Hematopoietic multipotent progenitor cell treated with erythropoietin and hydrocortisone succinate and interleukin-3 and kit ligand, for 8 days (in vitro differentiated cells): ENCODE measurements around the gene CRY1.
"Not testable (repeated sequence)": the region's sequence is repeated elsewhere in the genome, so short reads cannot be mapped to it uniquely, and the experiment has no call there.

Experiments
- DNase-seq: peaks from one replicate; pipeline ENCODE4 v3.0.0-alpha.2; 2015

Gene CRY1

DNA sequence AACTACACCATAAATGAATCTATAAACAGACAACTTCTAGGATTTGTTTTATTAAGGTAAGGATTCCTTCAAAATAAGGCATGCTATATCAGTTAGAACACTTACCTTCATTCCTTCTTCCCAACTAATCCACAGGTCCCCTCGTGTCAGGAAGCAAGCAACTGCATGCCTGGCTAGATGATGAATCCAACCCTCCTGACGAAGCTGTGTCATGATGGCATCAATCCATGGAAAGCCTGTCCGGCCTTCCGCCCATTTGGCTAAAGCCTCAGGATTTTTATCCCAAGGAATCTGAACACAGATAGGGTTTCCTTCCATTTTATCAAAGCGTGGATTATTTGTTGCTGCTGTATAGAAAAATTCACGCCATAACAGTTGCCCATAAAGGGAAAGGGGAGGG lies 93.9 kb downstream of the CRY1 start:
- DNase-seq: no peak

DNA sequence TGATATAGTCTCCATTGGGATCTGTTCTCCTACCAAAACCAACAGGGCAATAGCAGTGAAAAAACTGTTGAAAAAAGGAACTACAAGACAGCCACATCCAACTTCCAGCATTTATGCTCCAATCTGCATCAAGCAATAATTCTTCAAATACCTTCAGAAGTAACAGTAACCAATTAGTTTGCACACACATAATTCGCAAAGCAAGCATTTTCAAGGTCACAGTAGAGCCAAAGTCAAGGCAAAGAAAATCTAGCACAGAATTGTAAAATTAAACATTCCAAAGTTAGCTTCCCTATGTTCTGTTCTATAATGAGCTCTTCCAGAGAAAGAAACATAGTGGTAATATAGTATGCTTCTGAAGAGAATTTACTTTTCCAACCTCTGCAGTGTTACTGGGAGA lies 95.4 kb downstream of the CRY1 start:
- DNase-seq: no peak

DNA sequence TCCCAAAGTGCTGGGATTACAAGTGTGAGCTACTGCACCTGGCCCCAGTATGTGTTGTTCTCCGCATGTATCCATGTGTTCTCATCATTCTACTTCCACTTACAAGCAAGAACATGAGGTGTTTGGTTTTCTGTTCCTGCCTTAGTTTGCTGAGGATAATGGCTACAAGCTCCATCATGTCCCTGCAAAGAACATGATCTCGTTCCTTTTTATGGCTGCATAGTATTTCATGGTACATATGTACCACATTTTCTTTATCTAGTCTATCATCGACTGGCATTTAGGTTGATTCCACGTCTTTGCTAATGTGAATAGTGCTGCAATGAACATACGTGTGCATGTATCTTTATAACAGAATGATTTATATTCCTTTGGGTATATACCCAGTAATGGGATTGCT lies 97.2 kb downstream of the CRY1 start:
- not testable (repeated sequence) for DNase-seq

DNA sequence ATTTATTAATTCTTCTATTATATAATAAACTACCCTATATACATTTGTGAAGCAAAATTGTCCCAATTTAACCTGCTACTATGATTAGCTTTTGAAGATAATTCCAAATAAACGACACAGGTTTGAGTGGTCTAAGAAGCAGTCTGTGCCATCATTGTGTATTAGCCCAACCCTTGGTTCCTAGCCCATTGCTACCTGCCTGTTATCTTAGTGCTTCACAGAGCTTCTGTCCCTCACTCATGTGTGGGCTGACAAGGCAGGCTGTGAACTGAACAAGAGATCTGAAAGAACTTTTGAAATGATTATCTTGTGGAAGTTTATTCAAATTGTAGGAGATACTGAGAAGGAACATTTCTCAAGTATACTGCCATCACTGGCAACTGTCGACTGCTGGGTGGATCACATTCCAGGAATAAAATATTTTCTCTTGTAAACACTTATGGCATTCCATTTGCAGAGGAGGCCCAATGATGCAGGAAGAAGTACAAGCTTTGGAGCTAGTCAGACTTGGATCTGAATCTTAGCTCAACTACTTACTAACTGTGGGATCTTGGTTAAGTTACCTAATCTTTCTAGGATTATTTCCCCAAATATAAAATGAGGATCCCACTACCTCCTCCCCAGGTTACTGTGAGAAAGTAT lies 98.6 kb downstream of the CRY1 start:
- no peak for DNase-seq

DNA sequence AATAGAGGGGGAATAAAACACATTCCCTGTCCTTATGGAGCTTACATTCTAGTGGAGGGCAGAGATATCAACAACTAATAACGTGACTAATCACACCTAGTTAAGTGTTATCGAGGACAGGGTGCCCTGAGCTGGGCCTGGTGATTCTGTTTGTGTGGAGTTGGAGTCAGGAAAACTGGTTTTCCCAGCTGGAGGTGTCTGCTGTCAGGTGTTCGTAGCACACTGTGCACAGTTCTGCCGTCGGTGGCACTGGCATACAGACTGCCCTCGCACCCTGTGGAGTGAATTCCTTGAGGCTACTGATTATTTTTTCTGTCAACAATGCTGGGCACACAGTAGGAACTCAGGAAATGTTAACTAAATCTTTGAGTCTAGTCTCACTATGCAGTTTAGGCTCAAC lies 105.5 kb downstream of the CRY1 start:
- DNase-seq: no peak

DNA sequence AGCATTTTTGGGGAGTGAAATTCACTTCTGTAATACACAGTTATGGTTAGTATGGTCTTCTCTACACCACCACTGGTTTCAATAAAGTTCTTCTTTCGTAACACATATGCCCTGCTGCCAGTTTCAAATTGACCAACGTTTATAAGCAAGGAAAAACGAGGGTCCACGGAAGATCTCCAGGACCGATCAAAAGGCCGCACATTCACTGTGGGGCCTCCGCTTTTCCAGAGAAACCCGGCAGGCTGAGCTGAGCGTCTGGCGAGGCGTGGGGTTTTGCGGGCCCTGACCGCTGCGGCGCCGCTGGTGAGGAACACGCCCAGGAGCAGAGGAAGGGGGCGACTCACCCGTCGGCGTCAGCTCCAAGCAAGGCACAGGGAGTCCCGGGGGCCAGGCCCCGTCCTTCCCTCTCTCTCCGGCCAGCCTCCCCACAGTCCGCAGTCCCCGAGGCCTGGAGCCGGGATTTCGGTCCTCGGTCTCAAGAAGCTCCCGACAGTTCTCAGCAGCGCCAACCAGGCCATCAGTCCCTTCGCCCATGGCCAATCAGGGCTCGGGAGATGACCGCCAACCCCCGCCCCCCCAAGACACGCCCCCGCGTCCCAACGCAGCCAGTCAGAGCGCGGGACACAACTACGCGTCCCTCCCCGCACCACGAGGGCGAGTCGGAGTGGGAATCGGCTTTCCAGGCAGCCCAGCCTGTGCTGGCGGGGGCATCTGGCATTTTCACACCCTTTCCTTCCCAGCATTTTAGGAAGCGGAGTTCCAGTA lies 106.5 kb downstream of the CRY1 start, which contains the start of gene MTERF2:
TSS of gene MTERF2 (minus strand) at position 522 of the 765 bp plus-strand sequence. CDS start 8,432 bp downstream, outside the sequence.
- peak; percentile 94 for DNase-seq

DNA sequence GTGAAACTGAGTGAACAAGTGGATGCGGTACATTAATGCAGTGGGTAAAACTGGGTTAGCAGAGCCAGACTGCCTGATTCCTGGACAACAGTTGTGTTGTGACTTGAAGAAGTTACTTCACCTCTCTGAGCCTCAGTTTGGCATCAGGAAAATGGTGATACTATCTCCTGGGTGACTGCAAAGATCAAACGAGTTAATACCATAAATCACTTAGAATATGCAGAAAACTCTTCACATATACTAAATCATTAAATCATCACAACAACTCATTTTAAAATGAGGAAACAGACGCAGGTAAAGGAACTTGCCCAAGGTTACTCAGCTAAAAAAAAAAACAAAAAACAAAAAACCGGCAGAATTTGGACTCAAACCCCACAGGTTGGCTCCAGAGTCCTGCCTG lies 107.2 kb downstream of the CRY1 start:
- peak; percentile 24 for DNase-seq

DNA sequence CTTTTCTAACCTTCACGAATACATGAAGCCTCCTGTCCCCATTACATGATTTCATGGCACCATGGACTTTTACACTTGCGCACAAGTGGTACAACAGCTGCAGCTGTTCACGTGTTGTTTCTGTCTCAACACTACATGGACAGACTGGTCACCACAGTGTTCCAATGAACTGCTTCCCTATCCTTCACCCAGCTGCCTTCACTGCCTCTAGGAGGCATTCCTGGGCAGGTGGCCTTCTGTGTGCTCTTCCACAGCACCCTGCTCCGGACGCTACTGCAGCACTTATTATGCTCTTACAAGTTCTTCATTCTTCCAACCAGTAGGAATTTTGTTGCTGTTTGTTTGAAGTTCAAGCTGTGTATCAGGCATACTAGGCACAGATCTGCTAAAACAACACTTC lies 107.9 kb downstream of the CRY1 start:
- no peak for DNase-seq

DNA sequence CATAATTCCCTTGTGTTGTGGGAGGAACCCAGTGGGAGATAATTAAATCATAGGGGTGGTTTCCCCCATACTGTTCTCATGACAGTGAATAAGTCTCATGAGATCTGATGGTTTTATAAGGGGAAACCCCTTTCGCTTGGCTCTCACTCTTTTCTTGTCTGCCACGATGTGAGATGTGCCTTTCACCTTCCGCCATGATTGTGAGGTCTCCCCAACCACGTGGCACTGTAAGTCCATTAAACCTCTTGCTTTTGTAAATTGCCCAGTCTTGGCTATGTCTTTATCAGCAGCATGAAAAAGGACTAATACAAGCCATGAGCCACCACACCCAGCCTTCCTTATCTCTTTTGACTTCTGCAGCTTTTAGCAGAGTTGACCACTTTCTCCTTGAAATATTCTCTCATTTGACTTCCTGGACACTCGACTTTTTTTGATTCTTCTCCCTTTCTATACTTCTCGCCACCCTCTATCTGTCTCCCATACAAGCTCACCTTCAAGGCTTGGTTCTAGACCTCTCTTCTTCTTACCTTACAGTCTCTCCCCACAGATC lies 108.7 kb downstream of the CRY1 start:
- DNase-seq: peak; percentile 92

DNA sequence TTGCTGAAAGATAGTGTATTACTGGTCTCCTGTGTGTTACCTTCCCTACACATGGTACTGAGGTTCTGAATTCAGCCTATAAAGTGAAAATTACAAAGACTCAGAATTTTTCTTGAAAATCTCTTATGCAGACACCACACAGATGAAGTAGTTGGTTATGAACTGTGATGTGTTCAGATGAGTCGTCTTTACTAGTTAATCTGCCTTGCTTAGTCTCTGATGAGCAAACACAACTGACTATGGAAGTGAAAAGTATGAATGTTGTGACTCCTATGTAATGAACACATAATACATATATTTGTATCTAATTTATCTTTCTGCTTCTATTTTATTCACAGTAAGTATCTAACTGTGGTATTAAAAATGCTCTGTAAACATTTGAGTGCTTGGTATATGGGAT lies 111.1 kb downstream of the CRY1 start:
- no peak for DNase-seq

DNA sequence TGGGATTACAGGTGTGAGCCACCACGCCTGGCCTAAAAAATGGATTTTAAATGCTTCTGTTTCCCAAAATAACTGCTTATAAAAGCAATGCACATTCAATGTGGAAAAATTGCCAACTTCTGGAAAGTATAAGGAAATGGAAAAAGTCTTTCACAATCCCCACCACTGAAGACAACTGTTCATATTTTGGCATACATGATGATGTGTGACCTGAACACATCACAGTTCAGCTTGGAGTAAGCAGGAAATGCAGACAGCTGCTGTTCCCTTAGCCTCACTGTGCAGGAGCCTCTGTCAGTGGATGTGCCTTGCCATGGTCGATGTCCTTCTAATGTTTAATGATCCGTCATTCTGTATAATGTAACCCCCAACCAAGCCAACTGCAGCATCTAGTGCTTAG lies 111.6 kb downstream of the CRY1 start:
- no peak for DNase-seq

DNA sequence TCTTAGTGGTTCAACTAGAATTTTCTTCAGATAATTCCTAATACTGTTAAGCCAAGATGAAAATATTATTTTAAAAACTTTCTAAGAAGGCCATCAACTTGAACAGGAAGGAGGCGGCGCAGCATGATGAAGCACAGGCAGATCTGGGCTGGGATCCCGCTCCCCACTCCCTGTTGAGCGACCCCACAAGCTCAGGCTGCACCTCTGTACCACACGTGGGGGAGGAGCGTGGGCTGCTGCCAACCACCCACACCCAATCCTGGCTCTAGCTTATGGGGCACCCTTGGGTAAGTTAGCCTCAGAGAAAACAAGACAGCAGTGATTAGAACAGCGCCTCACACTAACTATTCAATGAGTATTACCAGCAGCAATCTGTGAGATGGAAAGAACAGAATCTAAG lies 112.4 kb downstream of the CRY1 start:
- no peak for DNase-seq

DNA sequence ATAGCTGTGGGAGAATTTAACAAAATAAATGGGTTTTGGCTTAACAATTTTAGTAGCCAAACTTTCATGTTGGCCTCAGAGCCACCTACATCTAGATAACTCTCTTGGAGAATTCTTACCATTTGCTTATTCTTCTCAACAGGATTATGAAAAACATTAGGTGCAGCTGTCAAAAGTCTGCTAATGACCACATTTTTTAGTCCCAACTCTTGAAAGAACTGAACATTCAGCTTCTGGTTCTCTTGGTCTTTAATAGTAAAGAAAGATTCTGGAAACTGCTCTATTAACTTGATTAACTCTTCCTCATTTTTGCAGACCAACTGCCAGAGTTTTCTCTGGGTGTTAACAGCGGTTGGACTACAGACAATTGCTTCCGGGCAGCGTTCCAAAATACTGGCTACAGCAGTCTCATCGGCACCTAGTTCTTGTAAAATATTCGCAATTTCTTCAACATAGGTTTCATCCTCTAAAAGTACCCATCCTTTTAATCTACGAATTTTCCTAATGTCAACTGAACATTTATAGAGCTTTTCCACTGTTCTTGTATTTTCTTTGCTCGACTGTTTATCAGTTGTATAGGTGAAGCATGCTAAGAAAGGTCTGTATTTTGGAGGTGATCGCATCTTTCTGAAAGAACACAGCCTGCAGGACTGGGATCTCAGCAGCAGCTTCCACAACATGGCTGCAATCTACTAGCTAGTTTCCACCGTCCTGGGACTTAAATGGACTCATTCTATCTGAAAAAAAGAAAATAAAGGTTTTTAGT lies 115.1 kb downstream of the CRY1 start:
- no peak for DNase-seq

DNA sequence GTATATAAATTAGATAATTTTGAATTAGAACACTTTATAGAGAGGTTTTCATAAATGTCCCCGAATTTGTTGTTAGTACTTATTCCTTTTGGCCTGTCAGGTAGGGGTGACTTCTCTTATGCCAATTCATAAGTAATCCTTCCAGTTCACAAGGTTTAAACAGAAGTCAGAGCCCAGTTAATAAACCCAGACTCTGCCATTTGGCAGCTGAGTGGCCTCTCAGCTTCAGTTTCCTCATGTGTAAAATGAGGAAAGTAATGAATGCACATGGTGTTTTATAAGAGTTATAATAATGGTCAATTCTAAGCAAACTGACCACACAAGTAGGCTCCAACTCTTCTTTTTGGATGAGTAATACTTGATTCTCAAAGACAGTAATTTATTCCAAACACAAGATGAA lies 116.7 kb downstream of the CRY1 start:
- no peak for DNase-seq

DNA sequence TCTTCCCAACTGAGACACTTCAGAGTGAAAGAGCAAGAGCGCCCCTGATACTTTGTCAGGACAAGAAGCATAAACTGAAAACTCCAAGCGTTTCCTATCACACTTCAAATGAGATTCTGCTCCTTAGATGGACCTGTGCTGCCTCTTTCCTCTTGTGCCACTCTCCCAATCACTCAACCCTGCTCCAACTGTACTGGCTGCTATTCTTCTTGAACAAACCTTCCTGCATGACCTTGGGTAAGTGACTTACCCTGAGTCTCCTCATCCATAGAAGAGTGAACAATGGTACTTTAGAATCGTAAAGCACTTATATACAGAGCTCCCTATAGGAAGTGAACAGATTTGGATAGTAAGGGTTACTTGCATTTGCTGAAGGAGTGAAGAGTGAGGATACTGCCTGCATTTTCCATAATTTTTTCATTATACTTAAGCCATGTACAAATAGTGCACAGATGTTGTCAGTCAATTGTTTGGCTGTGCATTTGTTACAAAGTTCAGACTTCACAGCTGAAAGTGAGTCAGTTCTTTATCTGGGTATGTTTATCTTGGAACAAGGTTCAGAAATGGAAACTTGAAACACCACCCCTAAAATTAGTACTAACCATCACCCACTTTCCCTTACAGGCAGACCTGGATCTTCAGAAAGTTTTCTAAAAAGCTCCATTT lies 117.2 kb downstream of the CRY1 start:
- DNase-seq: peak; percentile 9

DNA sequence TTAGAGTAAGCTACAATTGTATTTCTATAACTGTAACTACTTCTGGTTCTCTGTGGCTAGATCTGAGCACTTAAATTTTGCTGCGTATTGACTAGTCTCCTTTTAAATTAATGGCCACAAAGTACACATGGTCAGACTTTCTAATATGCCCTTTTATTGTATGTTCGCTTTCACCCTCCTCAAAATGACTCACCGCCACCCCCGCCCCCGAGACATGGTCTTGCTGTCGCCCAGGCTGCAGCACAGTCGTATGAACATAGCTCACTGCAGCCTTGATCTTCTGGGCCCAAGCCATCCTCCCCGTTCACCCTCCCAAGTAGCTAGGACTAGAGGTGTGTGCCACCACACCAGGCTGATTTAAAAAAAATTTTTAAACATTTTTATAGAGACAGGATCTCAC lies 118.3 kb downstream of the CRY1 start:
- no peak for DNase-seq

DNA sequence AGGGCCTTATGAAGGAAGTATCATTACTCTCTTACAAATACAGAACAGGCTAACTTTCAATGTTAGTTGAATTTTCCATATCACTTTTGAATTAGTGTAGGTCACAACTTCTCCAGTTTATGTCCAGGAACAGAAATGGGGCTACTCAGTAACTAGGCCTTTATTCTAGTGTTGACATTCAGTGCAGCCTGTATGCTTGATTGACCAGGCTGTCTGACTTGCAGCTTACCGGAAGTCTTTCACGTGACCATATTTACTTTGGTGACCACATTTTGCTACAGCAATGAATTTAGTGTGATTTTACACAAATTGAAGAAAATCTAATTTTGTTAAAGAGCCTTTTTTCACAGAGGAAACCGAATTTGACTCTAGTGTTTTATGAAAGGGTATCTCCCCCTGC lies 118.8 kb downstream of the CRY1 start:
- DNase-seq: no peak

DNA sequence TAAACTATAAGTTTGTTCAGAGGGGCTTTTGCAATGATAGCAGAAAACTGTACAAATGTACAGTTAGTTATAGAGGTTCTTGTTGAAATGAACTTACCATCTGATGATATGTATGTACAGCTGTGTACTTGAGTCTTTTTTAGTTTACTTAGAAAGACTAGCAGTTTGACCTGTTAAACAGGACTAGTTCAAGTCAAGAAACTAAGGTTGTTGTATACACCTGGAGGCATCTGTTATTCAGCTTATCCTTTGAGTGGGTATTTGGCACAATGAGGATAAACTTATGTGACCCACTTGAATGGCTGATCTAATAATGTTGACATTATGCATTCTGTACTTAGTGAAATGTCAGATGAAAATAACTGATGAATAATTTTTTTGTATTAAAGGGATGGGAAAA lies 119.8 kb downstream of the CRY1 start:
- no peak for DNase-seq

DNA sequence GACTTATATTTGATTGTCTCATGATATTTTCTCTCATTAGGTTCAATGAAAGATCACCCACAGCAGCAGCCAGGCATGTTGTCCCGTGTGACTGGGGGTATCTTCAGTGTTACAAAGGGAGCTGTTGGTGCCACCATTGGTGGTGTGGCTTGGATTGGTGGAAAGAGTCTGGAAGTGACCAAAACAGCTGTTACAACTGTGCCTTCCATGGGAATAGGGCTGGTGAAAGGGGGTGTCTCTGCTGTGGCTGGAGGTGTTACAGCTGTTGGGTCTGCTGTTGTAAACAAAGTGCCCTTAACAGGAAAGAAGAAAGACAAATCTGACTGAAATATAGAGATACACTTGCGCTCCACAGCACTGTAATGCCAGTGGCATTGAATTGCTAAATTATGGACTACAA lies 122.3 kb downstream of the CRY1 start:
- no peak for DNase-seq

DNA sequence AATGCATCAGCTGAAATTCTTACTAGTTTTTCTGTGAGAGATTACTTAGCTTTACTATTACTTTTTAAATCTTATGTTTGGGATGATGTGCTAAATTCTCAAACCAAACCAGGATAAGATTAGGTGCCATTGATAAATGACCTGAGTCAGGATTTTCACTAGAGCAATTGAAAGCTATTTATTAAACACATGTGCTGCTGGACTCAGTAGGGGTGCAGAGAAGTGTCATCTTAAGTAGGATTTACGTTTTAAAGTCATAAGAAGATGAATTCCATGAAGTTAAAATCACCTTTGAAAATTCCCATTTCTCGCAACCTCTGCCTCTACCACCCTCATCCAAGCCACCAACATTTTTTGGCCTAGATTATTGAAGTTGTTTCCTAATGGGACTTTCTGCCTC lies 128.8 kb downstream of the CRY1 start:
- no peak for DNase-seq

DNA sequence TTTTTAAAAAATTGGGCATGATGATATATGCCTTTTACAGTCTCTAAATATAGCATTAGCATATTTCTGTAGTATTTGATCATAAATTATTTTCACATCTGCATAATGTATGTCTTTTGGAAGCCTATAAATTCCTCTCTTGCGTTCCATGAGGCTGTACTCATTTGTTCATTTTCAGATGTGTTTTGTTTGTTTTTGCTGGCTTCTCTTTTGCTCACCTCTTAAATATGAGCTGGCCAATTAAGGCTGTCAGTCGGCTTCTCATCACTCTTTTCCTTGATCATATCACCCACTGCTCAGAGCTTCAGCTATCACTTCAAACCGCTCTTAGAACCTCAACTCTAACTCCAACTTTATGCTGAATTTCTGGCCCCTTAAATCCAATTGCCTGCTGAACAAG lies 131.1 kb downstream of the CRY1 start:
- no peak for DNase-seq

DNA sequence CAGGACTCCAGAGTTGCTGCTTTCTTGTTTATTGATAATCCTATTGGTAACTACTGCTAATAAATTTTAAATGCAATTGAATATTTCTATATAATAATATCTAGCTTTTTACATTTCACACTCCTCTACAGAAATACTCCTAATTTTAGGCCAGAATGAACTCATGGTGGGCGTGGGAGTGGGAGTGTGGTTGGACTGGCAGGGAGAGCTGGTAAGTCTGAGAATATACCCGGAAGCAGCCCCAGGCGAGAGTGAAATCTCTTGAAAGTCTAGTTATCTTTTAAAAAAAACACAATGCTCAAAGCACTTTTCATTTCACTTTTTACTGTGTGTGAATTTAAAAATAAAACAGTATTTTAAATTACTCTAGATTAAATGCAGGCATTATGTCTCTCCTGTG lies 132.9 kb downstream of the CRY1 start:
- no peak for DNase-seq

DNA sequence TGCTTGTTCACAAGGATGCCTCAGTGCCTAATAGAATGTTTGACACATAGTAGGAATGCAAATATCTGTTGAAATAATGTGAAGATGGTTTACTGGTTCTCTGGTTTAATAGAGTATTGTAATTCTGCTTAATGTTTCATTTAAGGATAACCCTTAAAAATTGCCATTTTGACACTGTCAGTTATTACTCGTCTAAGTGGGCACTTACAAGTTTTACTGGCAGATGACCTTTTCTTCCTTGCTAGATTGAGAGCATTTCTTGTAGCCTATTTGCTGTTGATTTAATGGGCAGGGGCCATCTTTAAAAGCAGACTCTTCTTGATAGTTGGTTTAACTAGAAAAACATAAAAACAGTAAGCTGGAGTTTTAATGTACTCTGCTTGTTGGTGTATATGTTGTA lies 135.8 kb downstream of the CRY1 start:
- no peak for DNase-seq
